22Rv1 (cell line): ENCODE results near the gene MAP2.

ENCODE experiments used
- CTCF ChIP-seq: fragments of 450-650 bp; IDR thresholded peaks from 2 replicates; pipeline ENCODE4 v1.5.1; 2017; ENCODE audit warnings: mild to moderate bottlenecking
- ZFX ChIP-seq: fragments of 450-650 bp; IDR thresholded peaks from 2 replicates; pipeline ENCODE4 v1.6.1; 2017; ENCODE audit warnings: antibody characterized with exemption, borderline replicate concordance

- TF ChIP-seq CTCF, result no peak
- no peak for TF ChIP-seq ZFX
Measured at GRCh38 chr2:209383212-209383611, 40.6 kb upstream of the MAP2 start.
